ENCODE data around the gene GLIS1. TPM values are rescaled to one million over a fixed set of nuclear protein-coding genes. Genes with fewer than 3 reads are reported as not detected.
"Not testable (repeated sequence)": the region's sequence is repeated elsewhere in the genome, so short reads cannot be mapped to it uniquely, and the experiment has no call there.

GLIS1 gene
- polyA plus RNA-seq, 1 donor, result not detected

GRCh38 chr1:53652441-53653199, 86.3 kb downstream of the GLIS1 start:
- no peak for DNase-seq

DNA sequence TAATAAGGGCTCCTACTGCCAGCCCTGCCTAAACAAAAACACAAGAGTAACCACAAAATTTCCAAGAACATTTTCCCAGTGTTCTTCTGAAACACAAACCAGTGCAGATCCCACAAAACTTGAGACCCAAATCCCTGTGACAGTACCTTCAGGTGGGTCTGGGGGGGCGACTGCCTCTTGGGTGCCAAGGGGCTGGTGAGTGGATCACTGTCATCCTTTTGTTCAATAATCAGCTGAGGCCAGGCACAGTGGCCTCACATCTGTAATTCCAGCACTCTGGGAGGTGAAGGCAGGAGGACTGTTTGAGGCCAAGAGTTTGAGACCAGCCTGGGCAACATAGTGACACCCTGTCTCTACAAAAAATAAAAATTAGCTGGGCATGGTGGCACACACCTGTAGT, 87.6 kb downstream of the GLIS1 start:
- DNase-seq, result no peak

DNA sequence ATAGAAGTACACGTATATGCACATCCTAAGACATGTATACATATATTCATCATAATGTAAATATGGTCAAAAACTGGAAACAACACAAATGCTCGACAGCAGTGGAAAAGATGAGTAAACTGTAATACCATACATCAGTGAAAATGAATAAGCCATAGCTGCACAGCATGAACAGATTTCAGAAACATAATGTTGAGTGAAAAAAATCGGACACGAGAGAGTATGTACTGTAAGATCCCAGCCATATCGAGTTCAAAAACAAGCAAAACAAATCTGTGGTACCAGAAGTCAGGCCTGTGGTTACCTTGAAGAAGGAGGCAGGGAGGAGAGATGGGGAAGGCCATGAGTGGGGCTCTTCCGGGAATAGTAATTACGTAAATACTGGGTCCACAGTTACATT, 90.4 kb downstream of the GLIS1 start:
- DNase-seq, result no peak

DNA sequence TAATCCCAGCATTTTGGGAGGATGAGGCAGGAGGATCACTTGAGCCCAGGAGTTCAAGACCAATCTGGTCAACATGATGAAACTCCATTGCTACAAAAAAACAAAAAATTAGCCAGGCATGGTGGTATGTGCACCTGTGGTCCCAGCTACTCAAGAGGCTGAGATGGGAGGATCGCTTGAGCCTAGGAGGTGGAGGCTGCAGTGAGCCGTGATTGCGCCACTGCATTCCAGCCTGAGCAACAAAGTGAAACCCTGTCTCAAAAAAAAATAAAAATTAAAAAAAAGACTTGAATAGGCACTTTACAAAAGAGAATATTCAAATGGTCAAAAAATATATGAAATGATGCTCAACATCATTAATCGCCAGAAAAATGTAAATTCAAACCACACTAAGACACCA, 91.0 kb downstream of the GLIS1 start:
- DNase-seq, result not testable (repeated sequence)

DNA sequence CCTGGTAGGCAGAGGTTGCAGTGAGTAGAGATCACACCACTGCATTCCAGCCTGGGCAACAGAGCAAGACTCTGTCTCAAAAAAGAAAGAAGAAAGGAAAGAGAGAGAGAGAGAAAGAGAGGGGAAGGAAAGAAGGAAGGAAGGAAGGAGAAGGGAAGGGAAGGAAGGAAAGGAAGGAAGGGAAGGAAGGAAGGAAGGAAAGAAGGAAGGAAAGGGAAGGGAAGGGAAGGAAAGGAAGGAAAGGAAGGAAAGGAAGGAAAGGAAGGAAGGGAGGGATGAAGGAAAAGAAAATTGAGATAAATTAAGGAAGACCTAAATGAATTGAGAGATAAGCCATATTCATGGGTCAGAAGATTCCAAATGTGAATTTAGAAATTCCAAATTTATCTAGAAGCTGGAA, 92.2 kb downstream of the GLIS1 start:
- no peak for DNase-seq

GRCh38 chr1:53645690-53646078, 93.3 kb downstream of the GLIS1 start:
- DNase-seq, result no peak

- DNase-seq, result no peak
These were observed 93.9 kb downstream of the GLIS1 start for GRCh38 chr1:53644909-53645689.

DNA sequence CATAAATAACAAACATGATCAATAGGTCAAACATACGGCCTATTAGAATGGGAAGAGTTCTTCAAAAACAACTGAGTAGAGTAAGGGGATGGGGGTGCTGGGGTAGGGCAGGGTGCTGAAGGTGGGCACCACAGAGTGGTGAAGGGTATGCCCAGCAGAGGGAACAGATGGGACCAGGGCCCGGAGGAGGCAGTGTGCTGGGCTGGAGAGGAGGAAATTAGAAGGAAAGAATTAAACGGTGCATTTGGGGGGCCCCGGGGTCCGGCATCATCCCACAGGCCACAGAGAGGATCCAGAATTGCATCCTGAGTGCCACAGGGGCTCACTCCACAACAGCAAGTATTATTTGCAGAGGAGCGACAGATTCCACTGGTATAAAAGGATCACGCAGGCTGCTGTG, 94.5 kb downstream of the GLIS1 start:
- no peak for DNase-seq

DNA sequence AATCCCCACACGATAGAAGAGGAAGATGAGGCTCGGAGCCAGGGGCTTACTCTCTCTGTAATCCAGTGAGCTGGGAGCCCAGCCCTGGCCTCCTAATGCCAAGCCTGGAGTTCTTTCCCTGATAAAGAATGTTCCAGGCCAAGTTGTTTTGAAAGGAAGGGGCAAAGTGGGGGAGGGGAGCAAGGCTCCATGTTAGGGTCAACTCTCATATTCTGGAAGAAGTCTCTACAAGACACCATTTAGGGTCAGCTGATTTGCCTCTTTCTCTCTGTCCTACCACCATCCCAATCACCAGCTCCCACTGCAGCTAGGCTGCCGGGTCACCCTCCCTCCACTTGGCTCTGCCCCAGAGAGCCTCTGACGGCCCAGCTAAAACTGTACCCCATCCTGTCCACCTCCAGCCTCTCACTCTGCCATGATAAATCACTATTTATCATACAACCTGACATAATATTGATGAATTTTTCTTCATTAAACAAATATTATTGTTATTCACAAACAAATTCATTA, 95.0 kb downstream of the GLIS1 start:
- no peak for DNase-seq

GRCh38 chr1:53643041-53643880, 95.7 kb downstream of the GLIS1 start:
- DNase-seq, result no peak

DNA sequence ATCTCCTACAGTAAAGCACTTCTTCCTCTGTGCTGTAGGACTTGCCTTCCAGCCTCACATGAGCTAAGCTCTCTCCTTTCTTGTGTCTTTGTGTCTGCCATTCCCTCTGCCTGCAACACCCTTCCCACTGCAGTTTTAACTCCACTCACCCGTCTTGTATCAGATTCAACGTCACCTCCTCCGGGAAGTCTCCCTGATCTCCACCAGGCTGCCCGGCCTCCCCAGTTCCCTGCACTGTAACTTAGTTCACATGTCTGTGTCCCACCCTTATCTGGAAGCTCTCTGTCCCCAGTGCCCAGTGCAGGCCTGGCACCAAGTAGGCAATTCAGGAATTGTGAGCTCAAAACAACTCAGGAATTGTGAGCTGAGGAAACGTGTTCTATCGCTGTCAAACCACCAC, 96.4 kb downstream of the GLIS1 start:
- DNase-seq, result no peak

GRCh38 chr1:53642215-53642555, 96.8 kb downstream of the GLIS1 start:
- DNase-seq, result no peak

- DNase-seq, result no peak
These were observed 97.3 kb downstream of the GLIS1 start for GRCh38 chr1:53641481-53642214.

DNA sequence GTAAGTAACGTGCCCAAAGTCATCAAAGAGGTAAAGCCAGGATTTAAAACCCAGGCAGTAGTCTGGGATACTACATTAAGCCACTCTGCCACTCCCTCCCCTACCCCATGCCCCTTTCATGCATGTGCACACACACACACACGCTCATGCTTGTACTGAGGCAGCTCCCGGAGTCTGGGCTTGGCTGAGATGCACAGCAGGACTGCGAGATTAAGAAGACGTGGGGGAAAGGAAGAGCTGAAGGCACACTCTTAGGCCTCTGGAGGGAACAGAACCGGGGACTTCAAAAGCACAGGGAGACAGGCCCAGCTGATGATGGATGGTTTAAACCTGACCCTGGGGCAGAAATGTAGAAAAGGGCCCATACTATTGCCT, 98.3 kb downstream of the GLIS1 start:
- no peak for DNase-seq

DNA sequence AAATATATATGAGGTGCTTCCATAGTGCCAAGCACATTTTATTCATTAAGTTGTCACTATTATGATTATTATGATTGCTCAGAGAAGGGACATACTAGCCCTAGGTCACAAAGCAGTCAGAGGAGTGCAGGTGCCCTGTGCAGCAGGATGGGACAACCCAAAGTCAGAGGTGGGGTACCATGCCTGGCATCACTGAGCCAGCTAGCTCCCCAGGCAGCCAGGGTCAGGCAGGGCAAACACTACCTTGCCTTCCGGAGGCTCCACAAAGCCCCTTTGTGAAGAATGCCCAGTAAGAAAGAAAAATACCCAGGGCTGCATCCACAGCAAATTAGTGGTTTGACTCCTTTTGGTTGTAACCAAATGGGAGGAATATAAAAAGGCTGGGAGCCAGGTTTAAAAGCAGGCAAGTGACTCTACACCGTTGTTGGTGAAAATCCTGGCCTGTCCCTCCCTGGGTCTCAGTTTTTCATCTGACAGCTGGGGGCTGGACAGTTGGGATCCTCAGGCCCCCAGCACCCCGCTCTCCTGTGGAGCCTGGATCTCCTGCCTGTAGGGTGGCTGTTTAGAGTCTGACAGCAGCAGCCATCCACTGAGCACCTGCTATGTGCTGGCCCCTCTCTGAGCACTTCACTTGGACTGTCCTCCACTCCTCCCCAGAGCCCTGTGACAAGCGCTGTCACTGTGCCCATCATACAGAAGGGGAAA, 98.8 kb downstream of the GLIS1 start:
- DNase-seq, result no peak

GRCh38 chr1:53639251-53639763, 99.7 kb downstream of the GLIS1 start:
- no peak for DNase-seq

DNA sequence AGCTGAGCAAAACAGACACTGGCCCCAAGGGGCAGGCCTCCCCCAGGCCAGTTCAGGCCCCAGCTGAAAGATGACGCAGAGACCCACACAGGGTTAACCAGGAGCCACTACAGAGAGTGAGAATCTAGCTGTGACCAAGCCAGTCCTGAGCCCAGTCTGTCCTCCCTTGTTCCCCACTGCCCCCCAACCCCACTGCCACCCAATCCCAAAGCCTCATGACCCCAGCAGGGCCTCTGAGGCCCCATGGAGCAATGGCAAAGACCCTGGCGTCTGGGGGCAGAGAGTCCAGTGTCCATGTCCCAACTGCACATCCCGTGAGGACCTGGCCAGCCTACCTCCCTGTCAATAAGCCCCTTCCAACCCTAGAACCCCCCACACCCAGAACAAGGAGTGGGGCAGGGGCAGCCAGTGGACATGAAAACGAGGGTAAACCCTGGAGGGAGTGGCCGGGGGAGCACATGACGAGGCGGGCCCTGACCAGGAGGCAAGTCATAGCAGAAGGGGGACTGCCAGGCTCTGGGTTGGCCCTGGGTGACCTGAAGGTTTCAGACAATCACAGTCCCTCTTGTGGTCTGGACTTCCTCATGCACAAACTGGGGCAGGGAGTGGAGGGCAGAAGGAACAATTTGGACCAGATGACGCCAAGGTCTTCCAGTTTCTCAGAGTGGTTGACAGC, 100.5 kb downstream of the GLIS1 start:
- no peak for DNase-seq

DNA sequence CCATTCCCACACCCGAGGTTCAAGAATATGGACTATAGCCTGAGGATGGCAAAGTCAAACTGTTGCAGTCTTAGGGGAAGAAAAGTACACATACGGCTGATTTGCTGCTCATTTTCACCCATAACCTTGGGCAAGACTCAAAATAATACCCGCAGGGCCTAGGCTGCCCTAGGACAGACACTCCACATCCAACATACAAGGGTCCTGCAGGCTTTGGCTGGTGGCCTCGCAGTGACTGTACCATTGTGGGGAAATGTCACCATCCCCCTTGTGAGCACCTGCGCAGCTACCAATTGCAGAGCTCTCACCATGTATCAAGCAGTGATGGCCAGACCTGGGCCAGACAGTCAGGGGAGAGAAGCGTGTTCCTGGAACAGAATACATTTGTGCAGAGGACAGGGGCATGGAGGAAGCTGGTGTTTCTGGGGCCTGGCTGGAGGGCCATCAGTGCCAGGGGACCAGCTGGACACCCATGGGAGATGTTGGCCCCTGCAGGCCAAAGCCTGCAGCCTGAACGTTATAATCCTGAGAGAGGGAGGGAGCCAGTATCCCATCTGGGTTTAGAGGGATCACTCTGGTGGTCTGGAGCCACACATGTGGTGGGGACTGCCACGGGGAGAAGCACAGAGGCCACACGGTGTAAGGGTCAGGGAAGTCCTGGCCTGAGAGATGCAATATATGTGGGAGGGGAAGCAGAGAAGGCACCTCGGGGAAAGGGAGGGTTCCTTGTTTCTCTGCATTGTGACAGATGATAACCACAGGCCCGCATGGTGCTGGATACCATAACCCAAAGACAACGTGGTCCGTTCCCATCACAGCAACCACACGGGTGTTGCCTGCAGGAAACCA, 101.2 kb downstream of the GLIS1 start:
- no peak for DNase-seq

DNA sequence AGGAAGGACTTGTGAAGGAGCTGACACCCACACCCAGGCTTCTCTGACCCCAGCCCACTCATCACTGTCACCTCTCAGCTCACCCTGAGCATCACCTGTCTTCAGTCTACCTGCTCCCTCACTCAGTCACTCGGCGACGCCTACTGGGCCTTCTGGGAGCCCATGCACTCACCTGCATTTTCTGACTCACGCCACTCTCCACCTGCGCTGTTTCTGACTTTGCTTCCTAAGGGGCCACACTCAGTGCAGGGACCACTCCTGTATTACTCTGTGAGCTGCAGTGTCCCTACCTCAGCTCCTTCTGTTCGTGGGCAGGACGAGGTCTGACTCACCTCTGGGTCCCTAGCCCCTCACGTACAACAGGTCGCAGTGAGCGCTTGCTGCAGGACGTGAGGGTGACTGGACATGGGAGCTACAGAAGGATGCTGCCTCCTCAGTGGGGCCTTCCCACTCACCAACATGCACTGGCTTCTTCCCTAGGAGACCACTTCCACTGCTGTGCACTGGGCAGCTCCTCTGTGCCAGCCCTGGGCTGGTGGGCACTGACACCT, 102.3 kb downstream of the GLIS1 start:
- DNase-seq, result no peak

GRCh38 chr1:53634571-53634979, 104.4 kb downstream of the GLIS1 start:
- no peak for DNase-seq

Measured in hindlimb muscle (tissue), 1 donor.